GM12878 (cell line): ENCODE measurements around the gene IFRD2. TPM values are rescaled to one million over a fixed set of nuclear protein-coding genes. Genes with fewer than 3 reads are reported as not detected.
A peak's percentile ranks its signal among the peaks of the same experiment; 100 is the strongest.

Source experiments
- ATF7 ChIP-seq: fragments of 450-650 bp; IDR thresholded peaks from 2 replicates; pipeline ENCODE4 v1.6.1; 2016; ENCODE audit warnings: low read depth, mild to moderate bottlenecking
- BACH1 ChIP-seq: fragments of 450-650 bp; IDR thresholded peaks from 2 replicates; pipeline ENCODE4 v1.6.1; 2017; ENCODE audit warnings: mild to moderate bottlenecking, borderline replicate concordance
- BHLHE40 ChIP-seq, 2 experiments: fragments of 450-650 bp in 1 of 2; IDR thresholded peaks; 2 replicates each; pipeline ENCODE4 v1.6.1; 2011 to 2017; ENCODE audit warnings: low read depth in 2 of 2, borderline replicate concordance in 1 of 2, improper control_type of control experiment in 1 of 2, low read length in 1 of 2, mild to moderate bottlenecking in 1 of 2
- BRCA1 ChIP-seq: IDR thresholded peaks from 2 replicates; pipeline ENCODE4 v1.6.1; 2011; ENCODE audit warnings: low read depth, low read length, improper control_type of control experiment
- CREB1 ChIP-seq: IDR thresholded peaks from 2 replicates; pipeline ENCODE4 v1.6.1; 2012; ENCODE audit warnings: low read depth, mild to moderate bottlenecking, inconsistent platforms
- MTA2 ChIP-seq: fragments of 450-650 bp; IDR thresholded peaks from 2 replicates; pipeline ENCODE4 v1.6.1; 2016; ENCODE audit warnings: low read depth, mild to moderate bottlenecking, moderate library complexity
- NBN ChIP-seq: fragments of 450-650 bp; IDR thresholded peaks from 2 replicates; pipeline ENCODE4 v1.6.1; 2016
- POLR2A ChIP-seq: IDR thresholded peaks from 2 replicates; pipeline ENCODE4 v1.6.1; 2011; ENCODE audit warnings: low read depth, mild to moderate bottlenecking, low read length
- RUNX3 ChIP-seq: IDR thresholded peaks from 2 replicates; pipeline ENCODE4 v1.6.1; 2012; ENCODE audit warnings: low read length, inconsistent platforms
- SPI1 ChIP-seq: IDR thresholded peaks from 2 replicates; pipeline ENCODE4 v1.6.1; 2011; ENCODE audit warnings: low read depth, mild to moderate bottlenecking, low read length, moderate library complexity, borderline replicate concordance; ENCODE audit not compliant: insufficient read depth
- SREBF1 ChIP-seq: IDR thresholded peaks from 2 replicates; pipeline ENCODE4 v1.6.1; 2012; ENCODE audit warnings: mild to moderate bottlenecking, low read length
- STAT3 ChIP-seq: IDR thresholded peaks from 2 replicates; pipeline ENCODE4 v1.6.1; 2011; ENCODE audit warnings: low read depth, low read length, improper control_type of control experiment
- SUZ12 ChIP-seq: fragments of 200-600 bp; sonication (generic); IDR thresholded peaks from one replicate; pipeline ENCODE4 v1.6.1; 2018; ENCODE audit warnings: antibody characterized with exemption, mild to moderate bottlenecking; ENCODE audit not compliant: unreplicated experiment
- WRNIP1 ChIP-seq: IDR thresholded peaks from 2 replicates; pipeline ENCODE4 v1.6.1; 2011; ENCODE audit warnings: low read depth, low read length, improper control_type of control experiment, borderline replicate concordance
- ZNF217 ChIP-seq: fragments of 450-650 bp; IDR thresholded peaks from 2 replicates; pipeline ENCODE4 v1.6.1; 2017; ENCODE audit warnings: antibody characterized with exemption, mild to moderate bottlenecking
- polyA plus RNA-seq, 11 experiments: library from polyadenylated mRNA; depleted of rRNA in 4 of 11; unstranded in 6 of 11; stranded (reverse) in 5 of 11; fragments of >200 nt; fragmentation: Nextera tagmentation in 4 of 11; fragmentation: Illumina TruSeq in 1 of 11; extraction: Ambion mirVana in 4 of 11; extraction: Trizol in 1 of 11; gene quantifications; 1 replicate in 1 of 11; 2 replicates in 10 of 11; pipeline versions ENCODE4 v1.2.1 to v1.2.3, GENCODE V29; 2011 to 2016; ENCODE audit warnings: inconsistent platforms in 2 of 11, missing spikeins in 2 of 11, low read depth in 1 of 11
- total RNA-seq, 4 experiments: library from RNA; depleted of rRNA in 3 of 4; stranded (reverse); fragments of >200 nt in 3 of 4; fragmentation: Illumina TruSeq in 1 of 4; extraction: Trizol in 1 of 4; gene quantifications; 2 replicates each; pipeline versions ENCODE4 v1.2.1 to v1.2.3, GENCODE V29; 2013 to 2021
- TF ChIP-seq, protein P1 (sequence below): IDR thresholded peaks from 2 replicates; pipeline ENCODE4 v1.6.1; 2012; ENCODE audit warnings: low read depth, low read length, improper control_type of control experiment
- TF ChIP-seq, protein P2 (sequence below): fragments of 450-650 bp; IDR thresholded peaks from 2 replicates; pipeline ENCODE4 v1.6.1; 2017; ENCODE audit warnings: mild to moderate bottlenecking, moderate library complexity
- TF ChIP-seq, protein P3 (sequence below): fragments of 450-650 bp; IDR thresholded peaks from 2 replicates; pipeline ENCODE4 v1.6.1; 2018; ENCODE audit warnings: borderline replicate concordance, mild to moderate bottlenecking; ENCODE audit not compliant: partially characterized antibody
- TF ChIP-seq, protein P4 (sequence below): fragments of 450-650 bp; IDR thresholded peaks from 2 replicates; pipeline ENCODE4 v1.6.1; 2016; ENCODE audit warnings: mild to moderate bottlenecking
- TF ChIP-seq, protein P5 (sequence below): fragments of 450-650 bp; IDR thresholded peaks from 2 replicates; pipeline ENCODE4 v1.6.1; 2017; ENCODE audit warnings: mild to moderate bottlenecking

IFRD2 gene
- total and polyA plus RNA-seq, 10 of the 15 experiments (the other 5 are each of a cell fraction or from before 2014, with no cell fraction given) = 19.1 to 153 (median 80.3) TPM

DNA sequence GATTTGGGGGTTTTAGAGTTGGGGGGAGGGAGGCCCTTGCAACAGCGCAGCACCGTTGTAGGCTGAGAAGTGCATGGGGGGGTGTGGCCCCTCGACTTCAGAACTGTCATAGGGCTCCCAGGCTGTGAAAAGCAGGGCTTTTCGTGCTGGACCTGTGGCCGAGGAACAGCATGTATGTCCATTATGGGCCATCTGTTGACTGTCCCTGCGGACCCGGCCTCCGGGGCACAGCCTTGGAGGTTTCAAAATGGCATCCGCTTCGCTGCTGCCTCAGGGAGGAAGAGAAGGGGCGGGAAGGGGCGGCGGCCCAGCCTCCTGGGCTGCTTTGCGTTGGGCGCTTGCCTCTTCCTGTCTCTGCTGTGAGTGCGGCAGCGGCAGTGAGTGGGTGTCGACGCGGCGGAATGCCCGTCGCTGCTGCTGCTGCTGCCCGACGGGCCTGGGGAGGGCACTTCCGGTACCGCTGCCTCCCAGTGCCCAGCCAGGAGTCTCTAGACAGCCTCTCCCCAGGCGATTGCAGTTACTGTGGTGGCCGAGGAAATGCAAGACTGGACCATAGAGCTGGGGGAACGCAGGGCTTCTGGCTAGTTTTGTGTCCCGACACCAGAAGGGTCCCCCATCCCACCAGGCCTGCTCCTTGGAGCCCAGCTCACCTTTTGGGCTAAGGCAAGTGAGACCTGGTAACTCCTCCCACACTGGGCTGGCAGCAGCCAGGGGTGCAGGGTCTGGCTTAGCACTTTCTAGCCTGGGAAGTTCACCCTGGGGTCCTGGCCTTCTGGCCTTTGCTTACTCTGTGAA is 54.3 kb downstream of the IFRD2 start (continued):
- TF ChIP-seq, protein P1, sequence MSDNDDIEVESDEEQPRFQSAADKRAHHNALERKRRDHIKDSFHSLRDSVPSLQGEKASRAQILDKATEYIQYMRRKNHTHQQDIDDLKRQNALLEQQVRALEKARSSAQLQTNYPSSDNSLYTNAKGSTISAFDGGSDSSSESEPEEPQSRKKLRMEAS = peak; percentile 28; the same call in 1 of the 2 replicates
- 0 out of 2 replicates have a peak, but pooled peaks have one; percentile 59 for TF ChIP-seq NBN
- no peak for TF ChIP-seq MTA2
- TF ChIP-seq CREB1 = peak; percentile 68; the same call in 1 of the 2 replicates
- 0 out of 2 replicates have a peak, but pooled peaks have one; percentile 31 for TF ChIP-seq RUNX3
- no peak for TF ChIP-seq ATF7
- TF ChIP-seq, protein P2, sequence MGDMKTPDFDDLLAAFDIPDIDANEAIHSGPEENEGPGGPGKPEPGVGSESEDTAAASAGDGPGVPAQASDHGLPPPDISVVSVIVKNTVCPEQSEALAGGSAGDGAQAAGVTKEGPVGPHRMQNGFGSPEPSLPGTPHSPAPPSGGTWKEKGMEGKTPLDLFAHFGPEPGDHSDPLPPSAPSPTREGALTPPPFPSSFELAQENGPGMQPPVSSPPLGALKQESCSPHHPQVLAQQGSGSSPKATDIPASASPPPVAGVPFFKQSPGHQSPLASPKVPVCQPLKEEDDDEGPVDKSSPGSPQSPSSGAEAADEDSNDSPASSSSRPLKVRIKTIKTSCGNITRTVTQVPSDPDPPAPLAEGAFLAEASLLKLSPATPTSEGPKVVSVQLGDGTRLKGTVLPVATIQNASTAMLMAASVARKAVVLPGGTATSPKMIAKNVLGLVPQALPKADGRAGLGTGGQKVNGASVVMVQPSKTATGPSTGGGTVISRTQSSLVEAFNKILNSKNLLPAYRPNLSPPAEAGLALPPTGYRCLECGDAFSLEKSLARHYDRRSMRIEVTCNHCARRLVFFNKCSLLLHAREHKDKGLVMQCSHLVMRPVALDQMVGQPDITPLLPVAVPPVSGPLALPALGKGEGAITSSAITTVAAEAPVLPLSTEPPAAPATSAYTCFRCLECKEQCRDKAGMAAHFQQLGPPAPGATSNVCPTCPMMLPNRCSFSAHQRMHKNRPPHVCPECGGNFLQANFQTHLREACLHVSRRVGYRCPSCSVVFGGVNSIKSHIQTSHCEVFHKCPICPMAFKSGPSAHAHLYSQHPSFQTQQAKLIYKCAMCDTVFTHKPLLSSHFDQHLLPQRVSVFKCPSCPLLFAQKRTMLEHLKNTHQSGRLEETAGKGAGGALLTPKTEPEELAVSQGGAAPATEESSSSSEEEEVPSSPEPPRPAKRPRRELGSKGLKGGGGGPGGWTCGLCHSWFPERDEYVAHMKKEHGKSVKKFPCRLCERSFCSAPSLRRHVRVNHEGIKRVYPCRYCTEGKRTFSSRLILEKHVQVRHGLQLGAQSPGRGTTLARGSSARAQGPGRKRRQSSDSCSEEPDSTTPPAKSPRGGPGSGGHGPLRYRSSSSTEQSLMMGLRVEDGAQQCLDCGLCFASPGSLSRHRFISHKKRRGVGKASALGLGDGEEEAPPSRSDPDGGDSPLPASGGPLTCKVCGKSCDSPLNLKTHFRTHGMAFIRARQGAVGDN = 0 out of 2 replicates have a peak, but pooled peaks have one; percentile 25
- no peak for TF ChIP-seq SREBF1
- TF ChIP-seq SUZ12 = no peak
- no peak for TF ChIP-seq BRCA1
- no peak; the same call in 1 of the 2 replicates for TF ChIP-seq BACH1
- TF ChIP-seq, protein P3, sequence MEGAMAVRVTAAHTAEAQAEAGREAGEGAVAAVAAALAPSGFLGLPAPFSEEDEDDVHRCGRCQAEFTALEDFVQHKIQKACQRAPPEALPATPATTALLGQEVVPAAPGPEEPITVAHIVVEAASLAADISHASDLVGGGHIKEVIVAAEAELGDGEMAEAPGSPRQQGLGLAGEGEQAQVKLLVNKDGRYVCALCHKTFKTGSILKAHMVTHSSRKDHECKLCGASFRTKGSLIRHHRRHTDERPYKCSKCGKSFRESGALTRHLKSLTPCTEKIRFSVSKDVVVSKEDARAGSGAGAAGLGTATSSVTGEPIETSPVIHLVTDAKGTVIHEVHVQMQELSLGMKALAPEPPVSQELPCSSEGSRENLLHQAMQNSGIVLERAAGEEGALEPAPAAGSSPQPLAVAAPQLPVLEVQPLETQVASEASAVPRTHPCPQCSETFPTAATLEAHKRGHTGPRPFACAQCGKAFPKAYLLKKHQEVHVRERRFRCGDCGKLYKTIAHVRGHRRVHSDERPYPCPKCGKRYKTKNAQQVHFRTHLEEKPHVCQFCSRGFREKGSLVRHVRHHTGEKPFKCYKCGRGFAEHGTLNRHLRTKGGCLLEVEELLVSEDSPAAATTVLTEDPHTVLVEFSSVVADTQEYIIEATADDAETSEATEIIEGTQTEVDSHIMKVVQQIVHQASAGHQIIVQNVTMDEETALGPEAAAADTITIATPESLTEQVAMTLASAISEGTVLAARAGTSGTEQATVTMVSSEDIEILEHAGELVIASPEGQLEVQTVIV = peak; percentile 51
- no peak for TF ChIP-seq ZNF217
- peak; percentile 56; the same call in 1 of the 2 replicates for TF ChIP-seq SPI1
- TF ChIP-seq STAT3 = no peak
- TF ChIP-seq, protein P4, sequence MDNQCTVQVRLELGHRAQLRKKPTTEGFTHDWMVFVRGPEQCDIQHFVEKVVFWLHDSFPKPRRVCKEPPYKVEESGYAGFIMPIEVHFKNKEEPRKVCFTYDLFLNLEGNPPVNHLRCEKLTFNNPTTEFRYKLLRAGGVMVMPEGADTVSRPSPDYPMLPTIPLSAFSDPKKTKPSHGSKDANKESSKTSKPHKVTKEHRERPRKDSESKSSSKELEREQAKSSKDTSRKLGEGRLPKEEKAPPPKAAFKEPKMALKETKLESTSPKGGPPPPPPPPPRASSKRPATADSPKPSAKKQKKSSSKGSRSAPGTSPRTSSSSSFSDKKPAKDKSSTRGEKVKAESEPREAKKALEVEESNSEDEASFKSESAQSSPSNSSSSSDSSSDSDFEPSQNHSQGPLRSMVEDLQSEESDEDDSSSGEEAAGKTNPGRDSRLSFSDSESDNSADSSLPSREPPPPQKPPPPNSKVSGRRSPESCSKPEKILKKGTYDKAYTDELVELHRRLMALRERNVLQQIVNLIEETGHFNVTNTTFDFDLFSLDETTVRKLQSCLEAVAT = peak; percentile 66; the same call in 1 of the 2 replicates
- TF ChIP-seq BHLHE40 (IDR thresholded peaks at IDR 0.05; ENCODE audit: borderline replicate concordance in 1 of 2, low read depth in 2 of 2, low read length in 1 of 2) = peak; percentile 31 to 70; a peak in 3 of 4 replicates
- TF ChIP-seq, protein P5, sequence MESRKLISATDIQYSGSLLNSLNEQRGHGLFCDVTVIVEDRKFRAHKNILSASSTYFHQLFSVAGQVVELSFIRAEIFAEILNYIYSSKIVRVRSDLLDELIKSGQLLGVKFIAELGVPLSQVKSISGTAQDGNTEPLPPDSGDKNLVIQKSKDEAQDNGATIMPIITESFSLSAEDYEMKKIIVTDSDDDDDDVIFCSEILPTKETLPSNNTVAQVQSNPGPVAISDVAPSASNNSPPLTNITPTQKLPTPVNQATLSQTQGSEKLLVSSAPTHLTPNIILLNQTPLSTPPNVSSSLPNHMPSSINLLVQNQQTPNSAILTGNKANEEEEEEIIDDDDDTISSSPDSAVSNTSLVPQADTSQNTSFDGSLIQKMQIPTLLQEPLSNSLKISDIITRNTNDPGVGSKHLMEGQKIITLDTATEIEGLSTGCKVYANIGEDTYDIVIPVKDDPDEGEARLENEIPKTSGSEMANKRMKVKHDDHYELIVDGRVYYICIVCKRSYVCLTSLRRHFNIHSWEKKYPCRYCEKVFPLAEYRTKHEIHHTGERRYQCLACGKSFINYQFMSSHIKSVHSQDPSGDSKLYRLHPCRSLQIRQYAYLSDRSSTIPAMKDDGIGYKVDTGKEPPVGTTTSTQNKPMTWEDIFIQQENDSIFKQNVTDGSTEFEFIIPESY = no peak
- TF ChIP-seq POLR2A = peak; percentile 86
- TF ChIP-seq WRNIP1 = no peak
